Skeletal muscle tissue (tissue), 4 donors: Measurements from ENCODE around the gene CD248. TPM values are rescaled to one million over a fixed set of nuclear protein-coding genes. Genes with fewer than 3 reads are reported as not detected.

ENCODE experiments used
- H3K27ac ChIP-seq: one replicate; pipeline ENCODE4 v1.7.0; 2013; ENCODE audit warnings: mild to moderate bottlenecking, low read depth, low read length, inconsistent platforms
- H3K27me3 ChIP-seq, 3 donors: one replicate each; pipeline ENCODE4 v1.7.0; 2013; ENCODE audit warnings: low read length in 3 of 3; ENCODE audit not compliant: control insufficient read depth in 3 of 3, insufficient read depth in 3 of 3
- H3K36me3 ChIP-seq, 3 donors: one replicate each; pipeline ENCODE4 v1.7.0; 2013; ENCODE audit warnings: low read length in 3 of 3; ENCODE audit not compliant: control insufficient read depth in 3 of 3, insufficient read depth in 3 of 3
- H3K4me1 ChIP-seq, 3 donors: one replicate each; pipeline ENCODE4 v1.7.0; 2013; ENCODE audit warnings: low read length in 3 of 3, mild to moderate bottlenecking in 3 of 3; ENCODE audit not compliant: control insufficient read depth in 3 of 3, insufficient read depth in 3 of 3
- H3K4me3 ChIP-seq, 3 donors: one replicate each; pipeline ENCODE4 v1.7.0; 2013; ENCODE audit warnings: low read length in 3 of 3
- H3K9ac ChIP-seq, 3 donors: one replicate each; pipeline ENCODE4 v1.7.0; 2013; ENCODE audit warnings: low read length in 3 of 3, mild to moderate bottlenecking in 3 of 3, moderate library complexity in 2 of 3, low read depth in 1 of 3
- H3K9me3 ChIP-seq, 3 donors: one replicate each; pipeline ENCODE4 v1.7.0; 2013; ENCODE audit warnings: low read length in 3 of 3; ENCODE audit not compliant: control insufficient read depth in 3 of 3
- total RNA-seq: library from RNA; depleted of rRNA; stranded (reverse); fragments of >200 nt; gene quantifications from one replicate; pipeline ENCODE4 v1.2.3, GENCODE V29; 2014
- donor health status: Osteomylitis.

CD248 gene
- total RNA-seq, 1 donor from 2014 or later = 19.3 TPM

- no peaks in the 10 kb centered on the region for H3K9me3 ChIP-seq
- H3K27ac ChIP-seq = no peak overlapping the region
- peaks cover 40 to 50% (median 42%) of the 10 kb centered on the region in 3 donors for H3K4me1 ChIP-seq
- H3K27me3 ChIP-seq = no peaks in the 10 kb centered on the region
- H3K4me3 ChIP-seq = no peak overlapping the region
- peaks cover 43 to 47% (median 44%) of the 10 kb centered on the region in 3 donors for H3K36me3 ChIP-seq
- no peak overlapping the region for H3K9ac ChIP-seq
Measured at GRCh38 chr11:66340596-66341501, 24.0 kb upstream of the CD248 start.

GRCh38 chr11:66339686-66340483 is 23.0 kb upstream of the CD248 start:
- H3K36me3 ChIP-seq = peaks cover 43 to 47% (median 44%) of the 10 kb centered on the region in 3 donors

GRCh38 chr11:66339162-66339675 is 22.4 kb upstream of the CD248 start:
- no peak overlapping the region for H3K4me3 ChIP-seq
- H3K36me3 ChIP-seq = peaks cover 43 to 47% (median 44%) of the 10 kb centered on the region in 3 donors
- H3K9me3 ChIP-seq = no peaks in the 10 kb centered on the region
- peaks cover 35 to 52% (median 45%) of the 10 kb centered on the region in 3 donors for H3K4me1 ChIP-seq
- H3K9ac ChIP-seq = no peak overlapping the region
- no peak overlapping the region for H3K27ac ChIP-seq
- H3K27me3 ChIP-seq = no peaks in the 10 kb centered on the region

More at GRCh38 chr11:66339686-66340483, 23.0 kb upstream of the CD248 start:
- Histone ChIP-seq H3K9ac (no peak overlapping the region), H3K27ac (no peak overlapping the region), H3K27me3 (no peaks in the 10 kb centered on the region), H3K4me1 (peaks cover 40 to 52% (median 44%) of the 10 kb centered on the region in 3 donors), H3K4me3 (no peak overlapping the region), H3K9me3 (no peaks in the 10 kb centered on the region)

GRCh38 chr11:66338276-66339161 is 21.7 kb upstream of the CD248 start:
- no peaks in the 10 kb centered on the region for H3K9me3 ChIP-seq
- no peak overlapping the region for H3K4me3 ChIP-seq
- H3K27ac ChIP-seq = no peak overlapping the region
- peaks cover 44 to 49% (median 44%) of the 10 kb centered on the region in 3 donors for H3K36me3 ChIP-seq
- no peaks in the 10 kb centered on the region for H3K27me3 ChIP-seq
- H3K9ac ChIP-seq = peak overlapping the region in 1 of 3 donors; percentile 54
- H3K4me1 ChIP-seq = peaks cover 28 to 45% (median 38%) of the 10 kb centered on the region in 3 donors

- Histone ChIP-seq H3K36me3 (peaks cover 42 to 59% (median 56%) of the 10 kb centered on the region in 3 donors), H3K4me3 (peak overlapping the region in 1 of 3 donors; percentile 75), H3K27me3 (no peaks in the 10 kb centered on the region), H3K27ac (peak overlapping the region; percentile 70), H3K4me1 (peaks cover 24 to 37% (median 35%) of the 10 kb centered on the region in 3 donors), H3K9me3 (no peaks in the 10 kb centered on the region), H3K9ac (peak overlapping the region; percentile 33 to 54 (median 52))
Measured at GRCh38 chr11:66337103-66337899, 20.5 kb upstream of the CD248 start.

GRCh38 chr11:66336234-66337102 is 19.6 kb upstream of the CD248 start, which contains the start of gene RIN1:
TSS of gene RIN1 (minus strand) at chr11:66336434. CDS start at chr11:66336402, 32 bp downstream.
- H3K36me3 ChIP-seq = peaks cover 35 to 54% (median 53%) of the 10 kb centered on the region in 3 donors
- peak within 1 kb of the TSS; percentile 70 for H3K27ac ChIP-seq

GRCh38 chr11:66335531-66336233 is 18.8 kb upstream of the CD248 start:
- Histone ChIP-seq H3K27ac (peak overlapping the region; percentile 70), H3K27me3 (no peaks in the 10 kb centered on the region), H3K4me3 (peak overlapping the region; percentile 73 to 80 (median 75)), H3K9ac (peak overlapping the region; percentile 72 to 89 (median 81)), H3K4me1 (peaks cover 24 to 37% (median 35%) of the 10 kb centered on the region in 3 donors), H3K9me3 (no peaks in the 10 kb centered on the region), H3K36me3 (peaks cover 27 to 46% (median 45%) of the 10 kb centered on the region in 3 donors)

More at GRCh38 chr11:66336234-66337102, 19.6 kb upstream of the CD248 start, which contains the start of gene RIN1:
- Histone ChIP-seq H3K4me1 (peaks cover 24 to 37% (median 35%) of the 10 kb centered on the region in 3 donors), H3K27me3 (no peaks in the 10 kb centered on the region), H3K9ac (peak within 1 kb of the TSS; percentile 72 to 89 (median 81)), H3K4me3 (peak within 1 kb of the TSS; percentile 73 to 80 (median 75)), H3K9me3 (no peaks in the 10 kb centered on the region)
